SK-N-MC (cell line): ENCODE data around the gene COL6A3.

Source experiments
- EZH2 ChIP-seq: fragments of 200-600 bp; sonication (generic); IDR thresholded peaks from one replicate; pipeline ENCODE4 v1.6.1; 2017; ENCODE audit warnings: antibody characterized with exemption
- FOXP2 ChIP-seq: optimal IDR thresholded peaks from 2 replicates; pipeline ENCODE3; 2011; ENCODE audit warnings: mild to moderate bottlenecking, moderate library complexity; ENCODE audit not compliant: insufficient read depth; ENCODE audit errors: extremely low read length, control extremely low read depth
- POLR2AphosphoS5 ChIP-seq: IDR thresholded peaks from 2 replicates; pipeline ENCODE4 v1.6.1; 2012; ENCODE audit warnings: mild to moderate bottlenecking, low read depth, low read length, borderline replicate concordance

GRCh38 chr2:237418300-237418699 lies 4.3 kb upstream of the COL6A3 start:
- TF ChIP-seq POLR2AphosphoS5 (no peak), EZH2 (no peak), FOXP2 (no peak)
